ENCODE measurements around the gene GABRB2.
"Not testable (repeated sequence)": the region's sequence is repeated elsewhere in the genome, so short reads cannot be mapped to it uniquely, and the experiment has no call there.

The GABRB2 gene

DNA sequence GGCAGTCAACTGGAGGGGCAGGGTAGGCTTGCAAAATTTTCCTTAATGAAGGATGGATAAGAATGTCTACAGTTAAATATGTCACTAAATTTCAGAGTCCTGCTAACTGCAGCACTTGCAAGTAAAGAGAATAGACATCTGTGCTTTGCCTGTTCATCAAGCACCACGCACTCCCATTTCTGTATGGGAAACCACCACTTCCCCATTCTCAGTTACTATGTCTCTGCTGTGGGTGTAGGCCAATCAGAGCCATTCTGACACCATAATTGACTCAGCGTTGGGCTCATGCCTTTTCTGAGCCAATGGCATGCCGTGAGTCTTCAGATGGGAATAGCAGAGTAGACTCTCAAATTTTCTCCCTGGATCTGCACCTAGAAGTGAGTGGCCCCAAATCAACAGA is 247.5 kb downstream of the GABRB2 start:
- DNase-seq (ENCODE audit: low read depth), result no peak

DNA sequence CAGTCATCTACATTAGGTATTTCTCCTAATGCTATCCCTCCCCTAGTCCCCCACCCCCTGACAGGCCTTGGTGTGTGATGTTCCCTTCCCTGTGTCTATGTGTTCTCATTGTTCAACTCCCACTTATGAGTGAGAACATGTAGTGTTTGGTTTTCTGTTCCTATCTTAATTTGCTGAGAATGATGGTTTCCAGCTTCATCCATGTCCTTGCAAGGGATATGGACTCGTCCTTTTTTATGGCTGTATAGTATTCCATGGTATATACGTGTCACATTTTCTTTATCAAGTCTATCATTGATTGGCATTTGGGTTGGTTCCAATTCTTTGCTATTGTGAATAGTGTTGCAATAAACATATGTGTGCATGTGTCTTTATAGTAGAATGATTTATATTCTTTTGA is 249.1 kb downstream of the GABRB2 start:
- DNase-seq (ENCODE audit: low read depth), result not testable (repeated sequence)

DNA sequence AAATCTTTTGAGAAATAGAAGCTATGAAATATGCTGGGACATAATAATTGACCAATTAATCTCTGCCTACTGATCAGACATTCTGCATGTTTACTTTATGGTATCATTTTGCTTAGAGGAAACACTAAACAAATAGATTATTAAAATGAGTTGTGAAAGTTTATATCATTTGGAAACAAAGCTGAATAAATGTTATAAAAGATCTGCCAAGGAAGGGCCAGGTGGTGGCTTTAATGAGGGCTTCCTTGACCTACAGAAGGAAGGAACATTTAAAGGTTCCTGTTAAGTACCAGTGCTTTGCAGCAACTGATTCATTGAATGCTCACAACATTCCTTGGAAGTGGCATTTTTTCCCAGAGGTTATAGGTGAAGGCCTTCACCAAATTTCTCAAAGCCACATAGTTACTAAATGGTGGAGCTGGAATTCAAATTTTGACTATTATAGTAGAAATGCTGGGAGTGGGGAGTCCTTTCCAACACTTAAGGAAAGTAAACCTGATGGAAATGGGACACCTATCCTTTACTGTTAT is 250.7 kb downstream of the GABRB2 start:
- DNase-seq (ENCODE audit: low read depth), result no peak

DNA sequence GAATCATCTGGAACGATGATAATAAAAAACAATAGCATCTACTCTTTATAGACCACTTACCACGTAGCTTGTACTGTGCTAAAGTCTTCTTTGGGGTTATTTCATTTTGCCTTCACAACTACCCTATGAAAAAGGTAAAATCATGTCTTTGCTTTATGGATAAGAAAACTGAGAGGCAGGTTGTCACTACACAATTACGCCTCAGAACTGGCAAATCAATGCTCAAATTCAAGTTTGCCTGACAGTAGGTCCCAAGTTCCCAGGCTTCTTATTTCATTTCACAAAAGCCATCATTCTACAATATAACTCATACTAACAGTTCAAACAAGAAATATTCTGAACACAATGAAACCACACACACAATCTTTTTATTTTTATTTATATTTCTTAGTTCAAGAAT is 258.5 kb downstream of the GABRB2 start:
- DNase-seq (ENCODE audit: low read depth), result no peak

DNA sequence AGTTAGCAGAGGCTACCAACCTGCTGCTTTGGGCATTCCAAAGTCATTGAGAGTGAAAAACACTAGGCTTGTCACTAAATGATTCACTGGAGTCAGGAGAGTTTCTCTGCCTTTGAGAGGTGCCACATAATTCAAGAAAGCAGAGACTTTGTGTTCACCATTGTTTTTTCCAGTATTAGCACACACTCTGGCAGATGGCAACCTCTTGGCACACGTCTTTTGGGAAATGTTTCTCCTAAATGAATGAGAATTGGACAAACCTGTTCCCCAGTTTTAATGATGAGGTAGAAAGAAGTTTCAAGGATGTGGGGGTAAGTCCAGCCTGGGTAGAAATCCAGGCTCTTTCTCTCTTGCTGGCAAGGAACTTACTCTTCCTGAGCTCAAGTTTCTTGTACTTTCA is 259.1 kb downstream of the GABRB2 start:
- DNase-seq (ENCODE audit: low read depth), result no peak

DNA sequence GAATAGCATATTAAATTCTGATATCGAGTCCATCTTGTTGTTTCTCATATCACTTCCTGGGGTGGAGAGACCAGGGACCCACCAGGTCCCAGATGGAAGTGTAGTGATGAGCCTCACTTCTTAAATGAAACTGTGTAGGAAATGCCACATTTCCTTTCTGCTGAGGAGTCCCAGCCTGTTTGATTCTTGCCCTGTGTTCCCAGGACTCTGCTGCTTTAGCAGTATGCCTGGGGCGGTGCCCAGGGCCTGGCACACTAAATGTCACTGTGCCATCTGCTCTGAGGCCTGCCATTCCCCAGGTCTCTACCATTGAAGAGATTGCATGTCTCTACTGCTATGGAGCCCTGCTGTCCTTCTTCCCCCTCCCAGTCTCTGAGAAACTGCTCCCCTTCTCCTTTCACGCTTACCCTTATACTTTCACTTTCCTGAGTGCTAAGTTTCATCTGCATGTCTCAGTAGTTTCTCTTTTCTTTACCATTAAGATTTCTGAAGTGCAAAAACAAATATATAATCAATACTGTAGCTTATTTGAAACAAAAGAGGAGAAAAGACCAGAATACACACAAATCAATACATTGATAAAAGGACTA is 260.4 kb downstream of the GABRB2 start:
- no peak for DNase-seq (ENCODE audit: low read depth)

DNA sequence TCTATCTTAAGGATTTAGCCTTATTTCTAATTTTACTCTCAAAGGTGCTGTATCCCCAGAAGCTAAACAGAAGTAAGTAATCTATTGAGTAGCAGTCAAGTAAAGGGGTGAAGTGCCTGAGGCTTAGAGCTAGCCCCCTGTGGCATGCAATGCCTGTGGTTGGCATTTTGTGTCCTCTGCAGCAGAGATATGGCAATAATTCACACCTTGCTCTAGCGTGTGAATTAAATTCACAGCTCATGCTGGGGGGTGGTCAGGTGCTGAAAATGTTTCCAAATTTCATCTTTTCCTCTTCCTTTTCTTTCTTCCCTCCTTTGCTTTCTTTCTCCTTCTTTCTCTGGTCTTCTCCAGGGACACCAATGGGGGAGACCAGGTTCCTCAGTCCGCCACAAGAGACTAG is 262.1 kb downstream of the GABRB2 start:
- DNase-seq (ENCODE audit: low read depth), result no peak

DNA sequence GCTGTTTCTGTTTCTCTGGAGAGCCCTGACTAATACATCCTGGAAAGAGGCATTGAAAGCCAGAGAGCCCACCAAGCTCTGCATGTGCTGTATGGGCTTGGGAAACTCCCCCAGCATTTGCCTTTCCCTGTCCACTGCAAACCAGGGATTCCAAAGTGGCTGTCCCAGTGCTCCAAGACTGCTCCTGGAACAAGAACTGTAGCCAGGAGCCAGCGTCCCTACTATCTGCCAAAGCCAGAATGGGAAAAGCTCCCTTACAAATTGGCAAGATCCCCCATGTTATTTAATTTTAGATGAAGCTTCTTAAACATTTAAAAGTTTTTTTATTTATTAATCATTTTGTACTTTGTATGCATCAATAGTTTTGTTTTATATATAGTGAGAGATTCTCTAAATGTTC is 263.2 kb downstream of the GABRB2 start:
- DNase-seq (ENCODE audit: low read depth), result no peak

DNA sequence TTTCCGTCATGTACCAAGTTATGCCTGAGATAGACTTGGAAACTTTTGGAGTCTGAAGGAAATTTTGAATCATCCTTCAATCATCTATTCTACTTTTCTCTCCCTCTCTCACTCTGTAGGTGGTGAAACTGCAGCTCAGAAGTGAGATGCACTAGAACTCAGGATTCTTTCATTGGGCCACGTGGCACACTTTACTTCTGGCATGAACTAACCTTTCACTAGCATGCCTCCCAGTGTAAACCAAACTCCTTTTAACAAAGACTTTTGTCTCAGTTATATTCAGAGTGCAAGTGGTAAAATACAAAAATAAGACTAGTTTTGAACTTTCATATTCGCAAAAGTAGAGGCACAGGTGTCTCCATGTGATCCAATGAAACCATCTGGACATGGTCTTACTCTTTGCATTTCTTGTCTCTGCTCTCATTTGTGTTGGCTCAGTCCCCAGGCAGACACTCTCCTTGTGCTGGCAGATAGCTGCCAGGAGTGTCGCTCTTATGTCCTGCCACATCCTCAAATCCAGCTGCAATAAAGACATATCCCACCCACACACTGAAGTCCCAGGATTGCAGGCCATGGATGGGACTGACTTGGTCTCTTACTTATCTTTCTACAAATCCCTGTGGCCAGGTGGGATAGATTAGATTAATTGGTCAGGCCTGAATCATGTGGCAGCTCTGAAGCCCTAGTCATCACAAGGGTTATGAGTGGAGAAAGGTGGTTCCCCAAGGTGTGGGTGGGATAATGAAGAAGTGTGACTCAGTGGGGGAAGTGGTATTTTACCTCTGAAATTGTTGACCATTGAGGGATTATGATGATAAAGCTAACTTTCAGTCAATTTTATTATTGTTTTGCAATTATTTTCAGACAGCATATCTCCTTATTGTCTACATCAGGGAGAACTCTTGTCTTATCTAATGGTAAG is 267.5 kb downstream of the GABRB2 start:
- no peak for DNase-seq (ENCODE audit: low read depth)

DNA sequence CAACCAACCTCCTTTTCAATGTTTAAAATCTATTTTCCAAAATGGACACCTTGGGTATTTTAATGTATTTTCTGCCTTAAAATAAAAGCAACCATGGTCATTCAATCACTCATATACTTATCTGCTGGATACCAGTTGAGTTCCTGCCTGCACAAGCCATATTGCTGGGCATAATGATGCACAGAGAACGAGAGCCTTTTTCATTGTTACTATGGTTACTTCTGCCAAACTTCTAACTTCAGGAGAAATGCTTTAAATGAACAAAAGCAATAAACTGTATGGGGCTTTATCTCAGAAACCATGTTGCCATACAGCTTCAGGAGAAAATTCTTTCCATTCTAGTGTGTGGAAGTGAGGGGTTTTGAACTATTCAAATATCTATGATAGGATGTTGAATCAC is 269.5 kb downstream of the GABRB2 start:
- no peak for DNase-seq (ENCODE audit: low read depth)

DNA sequence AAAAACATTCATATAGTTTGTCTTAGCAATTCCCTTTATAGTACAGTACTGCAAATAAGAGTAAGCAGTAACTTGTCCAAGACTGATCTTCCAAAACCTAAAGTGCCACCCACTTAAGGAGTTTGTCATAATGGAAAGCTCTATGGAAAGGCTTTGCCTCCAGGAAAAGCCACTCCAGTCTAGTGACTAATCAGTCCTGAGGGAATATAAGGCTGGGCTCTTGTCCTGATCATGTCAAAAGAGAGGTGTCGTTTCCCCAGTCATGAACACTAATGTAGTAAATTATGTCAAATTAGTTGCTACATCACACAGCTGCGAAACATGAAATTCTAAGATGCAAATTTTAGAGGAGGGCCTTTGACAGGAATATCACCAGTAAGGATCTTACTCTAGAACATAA is 271.6 kb downstream of the GABRB2 start:
- DNase-seq (ENCODE audit: low read depth), result no peak

DNA sequence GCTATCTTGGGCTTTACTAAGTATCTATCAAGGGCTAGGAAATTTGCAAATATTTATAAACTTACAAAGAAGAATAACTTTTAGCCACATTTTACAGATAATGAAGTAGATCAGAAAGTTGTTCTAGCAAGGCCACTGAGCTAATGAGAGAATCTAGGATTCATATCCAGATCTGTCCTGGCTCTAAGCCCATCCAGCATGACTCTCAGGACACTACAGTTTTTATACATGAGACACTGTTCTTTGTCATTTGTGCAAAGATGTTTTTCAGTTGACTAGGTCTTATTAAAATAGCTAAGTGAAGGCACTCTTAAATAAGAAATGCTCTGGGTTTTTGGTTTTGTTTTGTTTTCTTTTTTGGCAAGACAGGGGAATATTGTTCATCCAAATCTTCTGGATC is 273.1 kb downstream of the GABRB2 start:
- no peak for DNase-seq (ENCODE audit: low read depth)

DNA sequence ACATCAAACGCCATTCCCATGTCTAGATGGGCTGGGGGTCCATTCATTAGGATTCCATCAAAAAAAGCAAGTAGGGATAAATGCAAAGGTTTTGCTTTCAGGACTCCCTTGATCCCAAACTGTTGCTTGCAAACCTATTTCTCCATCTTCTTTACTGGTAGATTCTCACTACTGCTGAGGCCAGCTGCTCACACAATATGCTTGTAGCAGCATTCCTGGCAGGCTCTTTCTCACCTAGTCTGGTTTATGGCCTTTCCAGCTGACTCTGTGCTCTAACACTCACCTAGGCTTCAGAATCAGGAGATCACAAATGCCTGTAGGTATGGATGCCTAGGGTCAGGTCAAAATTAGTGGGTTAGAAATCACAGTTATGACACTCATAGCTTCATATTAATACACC is 274.7 kb downstream of the GABRB2 start:
- no peak for DNase-seq (ENCODE audit: low read depth)

DNA sequence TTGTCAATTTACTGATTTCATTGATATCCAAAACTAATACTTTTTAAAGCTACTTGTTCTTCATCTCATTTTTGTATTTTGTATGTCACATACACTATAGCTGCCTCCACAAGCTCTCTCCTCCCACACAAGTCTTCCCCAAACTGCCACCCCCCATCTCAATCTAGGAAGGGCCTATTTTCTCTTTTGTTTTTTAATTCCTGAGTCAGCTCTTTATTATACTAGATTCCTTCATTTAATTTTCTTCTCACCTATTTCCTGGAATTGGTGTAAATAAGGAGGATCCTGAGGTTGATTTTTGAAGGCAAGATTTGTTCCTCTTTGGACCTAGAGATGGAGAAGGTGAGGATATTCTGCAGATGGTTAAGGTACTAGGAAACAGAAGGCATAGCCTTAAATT is 277.4 kb downstream of the GABRB2 start:
- DNase-seq (ENCODE audit: low read depth), result no peak

DNA sequence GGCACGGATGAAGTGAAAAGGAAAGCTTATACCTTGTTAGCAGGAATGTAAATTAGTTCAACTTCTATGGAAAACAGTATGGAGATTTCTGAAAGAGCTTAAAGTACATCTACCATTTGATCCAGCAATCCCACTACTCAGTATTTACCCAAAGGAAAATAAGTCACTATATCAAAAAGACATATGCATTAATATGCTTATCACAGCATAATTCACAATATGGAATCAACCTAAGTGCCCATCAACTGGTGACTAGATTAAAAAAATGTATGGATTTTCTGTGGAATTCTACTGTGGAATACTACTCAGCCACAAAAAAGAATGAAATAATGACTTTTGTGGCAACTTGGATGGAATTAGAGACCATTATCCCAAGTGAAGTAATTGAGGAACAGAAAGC is 279.6 kb downstream of the GABRB2 start:
- no peak for DNase-seq (ENCODE audit: low read depth)

DNA sequence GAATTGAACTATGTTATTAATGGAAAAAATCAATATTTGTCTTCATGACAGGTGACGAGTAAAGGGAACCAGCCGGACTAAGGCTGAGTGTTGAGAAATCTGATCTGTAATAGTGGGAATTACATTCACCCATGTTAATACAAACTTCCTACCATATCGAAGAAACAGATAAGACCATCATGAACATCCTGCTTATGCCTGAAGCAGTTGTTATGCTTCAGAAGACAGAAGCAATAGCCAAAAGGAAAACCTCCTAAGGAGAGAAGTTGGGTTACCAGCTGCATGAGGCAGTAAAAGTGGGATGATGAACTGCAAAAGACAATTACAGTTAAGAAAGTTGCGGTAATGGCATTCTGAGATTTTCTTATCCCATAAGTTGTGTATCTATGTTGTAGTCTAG is 281.5 kb downstream of the GABRB2 start:
- DNase-seq (ENCODE audit: low read depth), result no peak

DNA sequence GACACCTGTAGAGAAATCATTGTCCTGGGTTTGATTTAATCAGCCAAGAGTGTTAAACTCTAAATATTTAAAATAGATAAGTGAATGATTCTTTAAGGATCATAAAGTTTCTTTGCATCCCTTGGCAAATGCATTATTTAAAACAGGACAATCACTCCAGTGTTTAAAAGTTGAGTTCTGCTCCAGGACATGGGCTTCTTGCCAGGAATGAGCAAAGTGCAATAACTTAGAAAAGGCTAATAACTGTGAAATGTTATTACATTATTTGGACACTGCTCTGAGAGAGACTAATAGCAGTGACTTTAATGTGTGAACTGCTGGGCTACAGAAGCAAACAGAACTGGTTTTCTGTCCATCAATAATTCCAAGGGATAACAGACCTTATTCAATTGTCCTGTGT is 283.3 kb downstream of the GABRB2 start:
- DNase-seq (ENCODE audit: low read depth), result no peak

DNA sequence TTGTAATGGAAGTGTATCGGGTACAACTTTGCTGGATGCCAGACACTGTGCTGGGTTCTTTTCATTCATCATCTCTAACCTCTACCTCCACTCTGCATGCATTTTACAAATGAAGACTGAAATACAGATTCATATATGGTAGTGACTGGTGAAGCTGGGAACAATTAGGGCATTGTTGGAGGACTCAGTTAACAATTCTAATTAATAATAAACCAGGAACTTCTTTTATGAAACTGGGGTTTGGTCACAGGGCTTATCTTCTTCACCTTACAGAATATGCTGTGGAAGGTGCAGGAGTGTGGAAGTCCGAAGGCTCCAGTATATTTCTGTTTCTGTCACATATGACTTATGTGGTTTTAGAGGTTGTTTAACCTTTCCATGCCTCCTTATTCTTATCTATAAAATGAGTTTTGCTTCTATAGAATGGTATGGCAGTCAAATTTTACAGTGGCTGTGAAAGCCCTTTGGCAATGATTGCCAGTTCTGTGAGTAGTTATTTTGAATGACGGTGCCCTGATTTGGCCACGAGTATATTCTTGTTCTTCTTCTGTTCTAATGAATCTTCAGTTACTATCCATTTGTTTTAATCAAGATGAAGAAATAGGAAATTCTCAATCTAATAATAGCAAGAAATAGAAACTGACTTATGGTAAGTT is 284.7 kb downstream of the GABRB2 start:
- DNase-seq (ENCODE audit: low read depth), result no peak

DNA sequence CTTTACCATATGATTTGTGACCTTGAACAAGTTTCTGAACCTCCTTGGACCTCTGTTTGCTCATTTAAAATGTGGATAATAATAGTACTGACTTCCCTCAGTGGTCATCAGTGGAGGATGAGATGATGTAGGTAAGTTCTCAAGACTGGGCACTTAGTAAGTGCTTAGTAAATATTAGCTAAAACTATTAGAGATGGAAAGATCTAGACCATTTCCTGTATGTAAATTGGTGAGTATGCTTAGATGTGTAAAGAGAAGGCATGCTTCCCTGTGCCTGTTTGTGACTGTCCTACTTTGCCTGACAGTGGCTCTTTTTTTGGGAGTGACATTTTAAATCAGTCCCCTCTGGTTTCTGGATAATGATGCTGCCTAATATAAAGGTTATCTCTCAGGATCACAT is 288.1 kb downstream of the GABRB2 start:
- no peak for DNase-seq (ENCODE audit: low read depth)

DNA sequence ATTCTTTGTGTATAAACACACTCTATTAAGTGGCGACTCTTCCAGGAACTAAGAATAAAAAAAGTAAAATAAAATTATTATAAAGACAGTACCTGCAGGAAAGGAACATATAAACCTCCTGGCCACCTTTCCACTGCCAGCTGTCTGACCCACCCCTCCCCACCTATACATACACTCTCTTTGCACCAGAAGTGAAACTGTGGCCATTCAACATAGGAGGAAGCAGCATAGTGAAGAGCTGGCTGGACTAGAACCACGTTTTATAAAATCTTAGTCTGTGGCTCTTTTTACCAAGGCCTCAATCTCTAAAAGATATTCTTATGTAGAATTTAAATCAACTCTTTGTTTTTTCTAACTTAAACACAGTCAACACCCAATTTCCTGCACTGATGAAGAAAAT is 289.6 kb downstream of the GABRB2 start:
- DNase-seq (ENCODE audit: low read depth), result no peak

DNA sequence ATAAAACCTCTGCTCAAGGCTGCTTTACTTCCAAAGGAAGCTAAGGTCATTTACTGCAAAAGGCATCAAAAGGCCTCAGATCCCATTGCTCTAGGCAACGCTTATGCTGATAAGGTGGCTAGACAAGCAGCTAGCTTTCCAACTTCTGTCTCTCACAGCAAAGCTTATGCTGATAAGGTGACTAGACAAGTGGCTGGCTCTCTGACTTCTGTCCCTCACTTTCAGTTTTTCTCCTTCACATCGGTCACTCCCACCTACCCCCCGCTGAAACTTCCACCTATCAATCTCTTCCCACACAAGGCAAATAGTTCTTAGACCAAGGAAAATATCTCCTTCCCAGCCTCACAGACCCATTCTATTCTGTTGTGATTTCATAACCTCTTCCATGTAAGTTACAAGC is 293.6 kb downstream of the GABRB2 start:
- DNase-seq (ENCODE audit: low read depth), result not testable (repeated sequence)

DNA sequence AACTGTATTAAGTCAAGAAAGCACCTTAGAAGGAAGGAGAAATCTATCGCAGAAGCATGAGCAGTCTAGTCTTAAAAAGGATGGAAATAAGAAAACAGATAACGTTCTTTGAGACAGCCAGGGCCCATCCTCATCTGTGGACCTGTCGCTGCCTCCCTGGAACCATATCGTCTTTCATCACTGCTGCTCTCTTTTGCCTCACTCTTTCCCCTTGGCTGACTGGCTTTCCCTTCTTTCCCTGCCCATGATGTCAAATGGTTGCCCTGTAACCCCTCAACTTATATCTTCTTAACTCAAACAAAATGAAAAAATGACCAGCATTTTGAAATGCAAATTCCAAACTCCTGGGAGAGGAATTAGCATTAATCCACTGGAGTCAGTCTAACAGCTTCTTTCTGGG is 299.8 kb downstream of the GABRB2 start:
- no peak for DNase-seq (ENCODE audit: low read depth)

DNA sequence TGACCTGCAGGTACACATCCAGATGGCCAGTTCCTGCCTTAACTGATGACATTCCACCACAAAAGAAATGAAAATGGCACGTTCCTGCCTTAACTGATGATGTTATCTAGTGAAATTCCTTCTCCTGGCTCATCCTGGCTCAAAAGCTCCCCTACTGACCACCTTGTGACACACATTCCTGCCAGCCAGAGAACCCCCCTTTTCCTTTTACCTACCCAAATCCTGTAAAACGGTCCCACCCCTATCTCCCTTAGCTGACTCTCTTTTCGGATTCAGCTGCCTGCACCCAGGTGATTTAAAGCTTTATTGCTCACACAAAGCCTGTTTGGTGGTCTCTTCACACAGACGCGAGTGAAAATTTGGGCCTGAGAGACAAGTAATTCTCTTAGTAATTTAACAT is 300.7 kb downstream of the GABRB2 start:
- DNase-seq (ENCODE audit: low read depth), result not testable (repeated sequence)

All from ELR (cell line).